Measurements from ENCODE around the gene C11orf68. TPM values are rescaled to one million over a fixed set of nuclear protein-coding genes. Genes with fewer than 3 reads are reported as not detected.

The C11orf68 gene
- total and polyA plus RNA-seq, 10 donors: 22.0 to 44.9 (median 33.2) TPM

DNA sequence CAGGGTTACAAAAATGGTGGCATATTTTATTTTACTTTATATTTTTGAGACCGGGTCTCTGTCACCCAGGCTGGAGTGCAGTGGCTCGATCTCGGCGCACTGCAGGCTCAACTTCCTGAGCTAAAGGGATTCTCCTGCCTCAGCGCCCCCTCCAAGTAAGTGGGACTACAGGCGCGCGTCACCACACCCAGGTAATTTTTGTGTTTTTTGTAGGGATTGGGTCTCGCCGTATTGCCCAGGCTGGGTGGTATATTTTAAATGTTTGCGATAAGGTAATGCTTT lies 18.0 kb downstream of the C11orf68 start:
- Histone ChIP-seq H3K27me3 (replicated peaks in 1 of 7) (peaks cover 0 to 30% (median 13%) of the 10 kb centered on the region in 7 donors), H3K9me3 (no peaks in the 10 kb centered on the region), H3K36me3 (no peaks in the 10 kb centered on the region), H3K4me1 (peaks cover 10 to 39% (median 25%) of the 10 kb centered on the region in 6 donors), H3K27ac (peak overlapping the region in 6 of 8 donors; percentile 39 to 83 (median 67)), H3K4me3 (peak overlapping the region in 5 of 8 donors; percentile 45 to 70 (median 57))
- intact Hi-C loops (cut with DNase I; ENCODE audit: low total_unique reads): no loop called here
- WGBS, 5 donors: 78 to 89% (median 84%) methylated on average over 11 of the region's 11 CpGs
- DNase-seq: no peak
- TF ChIP-seq, protein P1, sequence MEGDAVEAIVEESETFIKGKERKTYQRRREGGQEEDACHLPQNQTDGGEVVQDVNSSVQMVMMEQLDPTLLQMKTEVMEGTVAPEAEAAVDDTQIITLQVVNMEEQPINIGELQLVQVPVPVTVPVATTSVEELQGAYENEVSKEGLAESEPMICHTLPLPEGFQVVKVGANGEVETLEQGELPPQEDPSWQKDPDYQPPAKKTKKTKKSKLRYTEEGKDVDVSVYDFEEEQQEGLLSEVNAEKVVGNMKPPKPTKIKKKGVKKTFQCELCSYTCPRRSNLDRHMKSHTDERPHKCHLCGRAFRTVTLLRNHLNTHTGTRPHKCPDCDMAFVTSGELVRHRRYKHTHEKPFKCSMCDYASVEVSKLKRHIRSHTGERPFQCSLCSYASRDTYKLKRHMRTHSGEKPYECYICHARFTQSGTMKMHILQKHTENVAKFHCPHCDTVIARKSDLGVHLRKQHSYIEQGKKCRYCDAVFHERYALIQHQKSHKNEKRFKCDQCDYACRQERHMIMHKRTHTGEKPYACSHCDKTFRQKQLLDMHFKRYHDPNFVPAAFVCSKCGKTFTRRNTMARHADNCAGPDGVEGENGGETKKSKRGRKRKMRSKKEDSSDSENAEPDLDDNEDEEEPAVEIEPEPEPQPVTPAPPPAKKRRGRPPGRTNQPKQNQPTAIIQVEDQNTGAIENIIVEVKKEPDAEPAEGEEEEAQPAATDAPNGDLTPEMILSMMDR (IDR thresholded peaks at IDR 0.05 in 8 of 11, conservative IDR thresholded peaks at IDR 0.05 in 3 of 11): no peak
- no peak for TF ChIP-seq POLR2A (IDR thresholded peaks at IDR 0.05)
- TF ChIP-seq POLR2AphosphoS5 (IDR thresholded peaks at IDR 0.05): no peak

DNA sequence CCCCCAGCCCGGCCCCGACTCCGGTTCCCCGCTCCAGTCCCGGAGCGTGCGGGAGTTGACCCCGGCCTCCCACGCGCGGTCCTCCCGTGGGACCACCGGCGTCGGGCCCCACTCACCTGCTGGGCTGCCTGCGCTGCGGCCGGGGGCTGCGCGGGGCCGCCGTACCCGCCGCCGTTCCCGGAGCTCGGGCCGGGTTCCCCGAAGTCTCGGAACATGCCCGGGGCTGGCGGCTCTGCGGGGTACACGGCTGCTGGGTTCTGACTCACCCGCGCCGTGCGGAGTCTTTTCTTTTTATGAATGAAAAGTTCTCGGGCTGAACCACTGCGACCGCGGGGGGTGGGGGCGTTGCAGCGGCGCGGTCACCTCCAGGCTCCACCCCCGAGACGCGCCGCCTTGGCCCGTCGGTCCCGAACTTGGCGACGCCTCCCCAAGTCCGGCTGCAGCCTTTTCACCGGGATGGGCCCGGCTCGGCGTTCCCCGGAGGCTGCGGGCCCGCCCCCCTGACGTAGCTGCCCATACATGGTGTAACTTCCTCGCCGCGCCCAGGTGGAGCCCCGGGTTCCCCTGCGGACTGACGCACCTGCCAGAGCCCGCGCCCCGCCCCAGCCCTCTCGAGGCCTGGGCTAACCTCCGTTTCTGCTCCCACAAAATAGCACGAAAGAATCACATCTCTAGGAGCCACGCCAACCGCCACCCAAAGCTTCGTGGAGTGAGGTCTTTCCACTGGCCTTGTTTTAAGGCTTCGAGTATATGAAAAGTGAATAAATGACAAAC lies 18.6 kb downstream of the C11orf68 start, which contains the start of gene FOSL1:
TSS of gene FOSL1 (minus strand) at position 264 of the 774 bp plus-strand sequence. CDS start at position 215, 49 bp downstream.
- peaks cover 0 to 30% (median 13%) of the 10 kb centered on the region in 7 donors for H3K27me3 ChIP-seq (replicated peaks in 1 of 7)
- H3K4me3 ChIP-seq: peak within 1 kb of the TSS; percentile 38 to 70 (median 56)
- DNase-seq: peak; percentile 96
- peak within 1 kb of the TSS in 6 of 8 donors; percentile 39 to 83 (median 67) for H3K27ac ChIP-seq
- 2 to 3% (median 3%) methylated on average over 41 to 80 of the region's 80 CpGs for WGBS, 5 donors
- peak; percentile 62 to 86 (median 74) for TF ChIP-seq POLR2AphosphoS5 (IDR thresholded peaks at IDR 0.05)
- TF ChIP-seq POLR2A (IDR thresholded peaks at IDR 0.05): no peak
- TF ChIP-seq, protein P1 (IDR thresholded peaks at IDR 0.05 in 8 of 11, conservative IDR thresholded peaks at IDR 0.05 in 3 of 11): no peak
- no peaks in the 10 kb centered on the region for H3K9me3 ChIP-seq
- peaks cover 10 to 39% (median 25%) of the 10 kb centered on the region in 6 donors for H3K4me1 ChIP-seq
- no peaks in the 10 kb centered on the region for H3K36me3 ChIP-seq
- intact Hi-C loops (cut with DNase I; ENCODE audit: low total_unique reads): no loop called here

DNA sequence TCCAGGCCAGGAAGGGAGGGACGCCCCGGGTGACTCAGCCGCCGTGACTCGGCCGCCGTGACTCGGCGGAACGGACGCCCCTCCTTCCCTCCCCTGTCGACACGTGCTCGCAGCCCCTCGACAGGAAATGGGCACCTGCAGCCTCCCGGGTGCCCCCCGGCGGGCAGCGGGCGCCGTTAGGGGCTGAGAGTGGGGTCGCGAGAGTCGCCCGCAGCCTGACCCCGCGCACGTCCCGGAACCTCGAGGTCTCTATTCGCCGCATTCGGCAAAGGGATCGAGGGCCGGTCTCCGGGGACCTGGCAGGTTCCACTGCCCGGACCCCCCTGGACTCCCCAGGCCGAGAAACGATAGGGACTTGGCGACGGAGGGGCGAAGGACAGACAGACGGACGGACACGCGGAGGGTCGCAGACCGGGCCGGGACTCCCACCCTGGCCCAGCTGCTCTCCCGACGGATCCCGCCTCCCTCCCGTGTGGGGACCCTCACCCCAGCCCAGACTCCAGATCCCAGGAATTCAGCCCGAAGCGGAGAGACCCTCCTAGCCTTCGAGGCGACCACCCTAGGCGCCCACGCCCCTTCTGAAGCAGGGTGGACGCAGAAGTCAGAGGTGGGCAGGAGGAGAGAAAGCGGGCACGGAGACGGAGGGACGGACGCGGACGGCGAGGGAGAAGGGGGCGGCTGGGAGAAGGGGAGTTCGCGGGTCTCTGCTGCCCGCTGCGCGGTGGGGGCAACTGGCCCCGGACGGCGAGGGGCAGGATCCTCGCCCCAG lies 19.3 kb downstream of the C11orf68 start:
- TF ChIP-seq POLR2AphosphoS5 (IDR thresholded peaks at IDR 0.05) (peak; percentile 51 to 85 (median 57)), POLR2A (IDR thresholded peaks at IDR 0.05) (no peak)
- TF ChIP-seq, protein P1 (IDR thresholded peaks at IDR 0.05 in 8 of 11, conservative IDR thresholded peaks at IDR 0.05 in 3 of 11): no peak
- H3K36me3 ChIP-seq: no peaks in the 10 kb centered on the region
- peak overlapping the region; percentile 38 to 70 (median 56) for H3K4me3 ChIP-seq
- no peaks in the 10 kb centered on the region for H3K9me3 ChIP-seq
- 3 to 7% (median 4%) methylated on average over 37 to 78 of the region's 78 CpGs for WGBS, 5 donors
- peaks cover 0 to 30% (median 13%) of the 10 kb centered on the region in 7 donors for H3K27me3 ChIP-seq (replicated peaks in 1 of 7)
- peak overlapping the region in 6 of 8 donors; percentile 39 to 83 (median 67) for H3K27ac ChIP-seq
- DNase-seq: peak; percentile 92
- intact Hi-C loops (cut with DNase I; ENCODE audit: low total_unique reads): no loop called here
- H3K4me1 ChIP-seq: peaks cover 11 to 43% (median 27%) of the 10 kb centered on the region in 6 donors
